IPS-18c (cell line): Measurements from ENCODE around the gene CTBP2.

Source experiments
- H3K4me3 ChIP-seq: 2 replicates; pipeline ENCODE4 v1.7.0; 2013; ENCODE audit warnings: low read depth, mild to moderate bottlenecking, low read length, moderate library complexity; ENCODE audit not compliant: insufficient read depth
- H3K9me3 ChIP-seq: one replicate; pipeline ENCODE4 v1.6.1; 2013; ENCODE audit warnings: mild to moderate bottlenecking, low read length, moderate library complexity; ENCODE audit not compliant: control insufficient read depth, insufficient read depth

CTBP2 gene

GRCh38 chr10:125010362-125010761, 150.0 kb downstream of the CTBP2 start:
- H3K9me3 ChIP-seq, result no peaks in the 10 kb centered on the region
- H3K4me3 ChIP-seq, result no peak overlapping the region

DNA sequence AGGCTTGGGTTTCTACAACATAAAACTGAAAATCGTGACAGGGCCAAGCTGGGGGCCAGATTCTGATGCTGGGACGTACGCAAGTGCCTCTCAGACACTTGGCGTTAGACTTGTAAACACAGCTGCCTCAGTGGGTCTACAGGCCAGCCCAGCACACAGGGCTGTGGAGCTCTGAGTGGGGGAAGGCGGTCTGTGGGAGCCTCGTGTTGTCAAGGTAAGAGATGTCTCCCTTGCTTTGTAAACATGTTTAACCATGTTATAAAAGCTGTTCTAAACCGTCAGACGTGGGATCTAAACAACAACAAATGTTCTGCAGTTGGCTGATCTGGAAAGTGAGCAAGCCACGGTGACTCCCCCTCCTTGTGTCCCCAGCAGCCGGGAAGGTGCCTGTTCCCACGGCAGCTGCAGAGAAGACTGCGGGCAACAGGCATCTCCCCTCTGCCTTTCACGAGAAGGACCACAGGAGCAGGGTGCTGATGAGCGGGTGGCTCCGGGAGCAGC, 150.7 kb downstream of the CTBP2 start:
- H3K9me3 ChIP-seq, result no peaks in the 10 kb centered on the region
- no peak overlapping the region for H3K4me3 ChIP-seq

DNA sequence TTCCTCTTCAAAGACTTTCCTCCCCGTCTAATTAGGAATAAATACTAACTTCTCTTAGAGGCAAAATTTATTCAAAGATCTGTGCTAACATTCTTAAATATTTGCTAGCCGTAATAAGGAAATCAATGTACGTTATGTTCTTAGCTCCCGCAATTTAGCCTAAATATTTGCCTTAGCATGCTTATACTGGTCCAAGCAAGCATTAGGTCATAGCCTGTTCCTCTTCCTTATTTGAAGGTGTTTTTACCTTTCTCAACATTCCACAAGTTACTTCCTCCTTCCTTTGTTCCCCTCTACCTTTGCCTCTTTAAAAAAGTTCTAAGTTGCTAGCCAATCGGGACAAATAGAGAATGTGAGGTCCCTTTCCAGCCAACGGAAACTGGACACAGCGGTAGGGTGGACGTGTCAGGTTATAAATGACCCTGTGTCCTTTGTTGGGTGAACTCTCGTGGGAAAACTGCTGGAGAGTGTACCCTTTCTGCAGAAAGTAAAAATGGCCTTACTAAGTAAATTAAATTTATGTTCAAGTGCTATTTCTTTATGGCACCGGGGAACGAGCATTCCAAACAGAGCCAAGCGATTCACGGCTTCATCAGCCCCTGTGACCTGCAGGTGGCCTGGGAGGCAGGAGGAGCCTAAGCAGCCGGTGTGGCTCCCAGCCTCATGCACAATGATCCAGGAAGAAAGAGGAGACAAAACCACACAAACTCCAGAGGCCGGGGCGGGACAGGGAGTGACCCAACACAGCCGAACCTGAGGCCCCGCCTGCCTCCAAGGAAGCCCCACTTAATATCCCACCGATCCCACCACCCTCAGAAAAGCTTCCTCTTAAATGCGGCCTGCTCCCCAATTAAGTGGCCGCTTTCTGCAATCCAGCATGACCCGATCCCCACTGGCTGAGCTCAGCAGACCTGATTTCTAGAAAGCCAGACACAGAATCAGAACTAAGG, 151.4 kb downstream of the CTBP2 start:
- Histone ChIP-seq H3K9me3 (no peaks in the 10 kb centered on the region), H3K4me3 (no peak overlapping the region)

- H3K9me3 ChIP-seq, result no peaks in the 10 kb centered on the region
- H3K4me3 ChIP-seq, result no peak overlapping the region
These were observed 152.9 kb downstream of the CTBP2 start for GRCh38 chr10:125007436-125007835.

- Histone ChIP-seq H3K4me3 (no peak overlapping the region), H3K9me3 (no peaks in the 10 kb centered on the region)
These were observed 153.4 kb downstream of the CTBP2 start for GRCh38 chr10:125006921-125007426.

DNA sequence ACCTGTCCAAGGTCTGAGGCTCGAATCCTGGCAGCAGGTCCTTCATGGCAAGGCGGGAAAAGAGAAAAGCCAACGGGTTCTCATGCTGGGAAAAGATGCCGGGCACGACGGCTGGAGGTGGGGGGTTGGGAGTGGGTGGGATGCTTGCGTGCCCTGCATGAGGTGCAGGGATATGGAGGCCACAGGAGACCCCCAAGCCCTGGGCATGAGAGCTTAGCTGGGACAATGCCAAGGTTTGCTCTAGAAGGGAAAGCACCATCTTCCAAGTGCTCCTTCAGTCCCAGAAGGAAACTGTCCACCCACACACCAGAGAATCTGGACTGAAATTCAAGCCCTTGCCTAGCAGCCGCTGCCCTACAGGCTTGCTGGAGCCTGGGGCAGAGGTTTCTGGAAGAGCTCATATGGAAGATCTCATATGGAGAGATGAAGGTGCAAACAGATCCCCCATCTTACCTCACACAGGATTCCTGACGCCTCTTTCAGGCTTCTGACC, 154.1 kb downstream of the CTBP2 start:
- H3K4me3 ChIP-seq, result no peak overlapping the region
- H3K9me3 ChIP-seq, result no peaks in the 10 kb centered on the region

GRCh38 chr10:125005312-125006187, 154.8 kb downstream of the CTBP2 start:
- H3K9me3 ChIP-seq, result no peaks in the 10 kb centered on the region
- H3K4me3 ChIP-seq, result no peak overlapping the region

GRCh38 chr10:125004571-125005311, 155.6 kb downstream of the CTBP2 start:
- no peak overlapping the region for H3K4me3 ChIP-seq

GRCh38 chr10:125003901-125004467, 156.4 kb downstream of the CTBP2 start:
- Histone ChIP-seq H3K4me3 (no peak overlapping the region), H3K9me3 (no peaks in the 10 kb centered on the region)

More at GRCh38 chr10:125004571-125005311, 155.6 kb downstream of the CTBP2 start:
- H3K9me3 ChIP-seq, result no peaks in the 10 kb centered on the region

- Histone ChIP-seq H3K9me3 (no peaks in the 10 kb centered on the region), H3K4me3 (no peak overlapping the region)
These were observed 157.0 kb downstream of the CTBP2 start for GRCh38 chr10:125003146-125003900.

- Histone ChIP-seq H3K4me3 (no peak overlapping the region), H3K9me3 (no peaks in the 10 kb centered on the region)
These were observed 157.8 kb downstream of the CTBP2 start for GRCh38 chr10:125002423-125003145.

GRCh38 chr10:125002047-125002422, 158.3 kb downstream of the CTBP2 start:
- no peak overlapping the region for H3K4me3 ChIP-seq
- H3K9me3 ChIP-seq, result no peaks in the 10 kb centered on the region

DNA sequence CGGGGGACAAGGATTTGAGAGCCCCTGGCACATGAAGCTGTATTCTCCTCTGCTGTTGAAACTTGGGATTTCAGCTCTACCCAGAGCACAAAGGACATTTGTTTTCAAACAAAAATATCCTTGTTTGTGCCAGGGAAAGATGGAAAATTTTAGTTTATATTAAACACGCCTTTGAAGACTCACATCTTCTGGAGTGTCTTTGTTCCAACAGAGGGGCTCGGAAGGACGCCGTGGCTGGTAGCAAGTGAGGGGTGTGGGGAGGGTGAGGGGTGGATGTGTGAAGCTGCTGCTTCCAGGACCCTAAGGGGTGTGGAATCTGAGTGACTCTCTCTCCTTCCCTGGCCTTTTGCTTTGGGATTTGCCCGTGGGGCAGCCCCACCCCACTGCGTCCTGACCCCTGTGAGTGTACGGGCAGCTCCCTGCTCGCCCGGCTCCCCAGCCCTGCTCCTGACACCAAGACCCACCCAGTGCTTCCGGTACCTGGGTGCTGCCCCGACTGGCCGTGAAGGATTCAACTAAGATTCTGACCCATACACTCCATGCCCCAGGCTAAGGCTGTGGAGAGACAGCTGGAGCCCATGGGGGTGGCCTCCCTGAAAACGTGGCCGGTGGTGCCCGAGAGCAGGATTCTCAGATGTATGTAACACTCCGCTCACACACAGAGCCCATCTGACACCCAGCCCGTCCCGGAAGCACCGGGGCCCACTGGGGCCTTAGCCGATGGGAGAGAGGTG, 158.9 kb downstream of the CTBP2 start:
- no peaks in the 10 kb centered on the region for H3K9me3 ChIP-seq
- no peak overlapping the region for H3K4me3 ChIP-seq

- Histone ChIP-seq H3K9me3 (no peaks in the 10 kb centered on the region), H3K4me3 (no peak overlapping the region)
These were observed 159.7 kb downstream of the CTBP2 start for GRCh38 chr10:125000366-125001312.
